NOMO-1 (cell line): ENCODE data around the gene FBXW2.
A peak's percentile ranks its signal among the peaks of the same experiment; 100 is the strongest.

ENCODE experiments used
- DNase-seq, 2 experiments: peaks; one replicate each; lab custom pipeline; 2025; ENCODE audit not compliant: unreplicated experiment in 2 of 2; lab: John Stamatoyannopoulos, UW

Gene FBXW2

DNA sequence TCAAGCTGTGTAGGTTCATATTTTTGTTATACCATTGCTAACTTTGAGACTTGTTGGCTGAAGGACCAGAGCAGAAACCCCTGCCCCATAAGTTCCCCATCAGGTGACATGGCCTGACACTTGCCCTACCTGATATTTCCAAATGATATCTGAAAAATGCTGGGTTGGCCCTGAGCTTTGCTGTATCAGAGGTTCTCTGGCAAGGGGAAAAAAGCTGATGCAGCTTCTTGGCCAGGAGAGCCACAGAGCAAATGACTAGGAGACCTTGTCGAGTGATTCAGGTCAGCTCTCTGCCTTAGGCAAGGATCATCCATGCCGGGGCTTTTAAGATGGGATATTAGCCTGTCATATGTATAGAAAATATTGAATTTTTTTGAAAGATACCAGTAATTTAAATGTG lies 76.0 kb downstream of the FBXW2 start:
- DNase-seq = no peak

DNA sequence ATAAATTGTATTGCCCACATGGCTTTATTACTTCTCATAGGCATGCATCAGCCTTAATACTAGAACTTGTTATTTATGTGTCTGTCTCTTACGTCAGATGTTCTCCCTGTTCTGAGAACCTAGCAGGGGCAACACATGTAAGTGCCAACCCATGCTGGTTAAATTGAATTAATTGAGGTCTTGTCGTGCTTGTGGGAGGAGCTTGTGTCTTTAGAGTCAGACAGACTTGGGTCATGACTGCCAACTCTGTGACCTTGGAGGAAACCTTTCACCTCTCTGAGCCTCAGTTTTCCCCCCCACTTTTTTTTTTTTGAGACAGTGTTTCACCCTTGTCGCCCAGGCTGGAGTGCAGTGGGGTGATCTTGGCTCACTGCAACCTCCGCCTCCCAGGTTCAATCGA lies 76.7 kb downstream of the FBXW2 start:
- no peak for DNase-seq

- DNase-seq = no peak
Measured at GRCh38 chr9:120715389-120715924, 77.8 kb downstream of the FBXW2 start.

DNA sequence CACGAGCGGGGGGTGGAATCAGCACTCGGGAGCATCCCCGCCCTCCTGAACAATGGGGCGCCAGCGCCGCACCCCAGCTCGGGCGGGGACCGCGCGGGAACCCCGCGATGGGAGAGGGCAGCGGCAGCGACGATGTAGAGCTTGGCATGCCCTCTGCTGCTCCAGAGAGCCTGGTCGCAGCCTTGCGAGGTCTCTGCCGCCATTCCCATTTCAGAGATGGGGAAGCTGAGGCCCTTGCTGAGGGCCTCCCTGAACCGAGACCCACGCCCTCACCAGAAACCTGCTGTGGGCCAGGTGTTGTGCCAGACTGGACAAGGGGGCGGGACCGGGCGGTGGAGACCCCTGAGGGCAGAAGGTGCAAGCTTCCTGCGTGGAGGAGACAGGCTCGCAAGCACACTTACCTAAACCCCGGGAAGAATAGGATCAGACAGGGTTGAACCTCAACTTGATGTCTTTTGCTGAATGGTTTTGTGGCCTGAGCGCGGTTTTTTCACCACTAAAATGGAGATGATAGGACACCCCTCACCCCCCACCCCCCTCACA lies 78.3 kb downstream of the FBXW2 start:
- DNase-seq = no peak

GRCh38 chr9:120714088-120714845 lies 78.9 kb downstream of the FBXW2 start, which contains the start of gene MEGF9:
TSS of gene MEGF9 (minus strand) at chr9:120714470. CDS start at chr9:120714358, 112 bp downstream.
- peak; percentile 97 to 98 for DNase-seq

GRCh38 chr9:120713257-120714087 lies 79.7 kb downstream of the FBXW2 start:
- peak; percentile 29 to 50 for DNase-seq

- no peak for DNase-seq
Measured at GRCh38 chr9:120712539-120713031, 80.6 kb downstream of the FBXW2 start.

DNA sequence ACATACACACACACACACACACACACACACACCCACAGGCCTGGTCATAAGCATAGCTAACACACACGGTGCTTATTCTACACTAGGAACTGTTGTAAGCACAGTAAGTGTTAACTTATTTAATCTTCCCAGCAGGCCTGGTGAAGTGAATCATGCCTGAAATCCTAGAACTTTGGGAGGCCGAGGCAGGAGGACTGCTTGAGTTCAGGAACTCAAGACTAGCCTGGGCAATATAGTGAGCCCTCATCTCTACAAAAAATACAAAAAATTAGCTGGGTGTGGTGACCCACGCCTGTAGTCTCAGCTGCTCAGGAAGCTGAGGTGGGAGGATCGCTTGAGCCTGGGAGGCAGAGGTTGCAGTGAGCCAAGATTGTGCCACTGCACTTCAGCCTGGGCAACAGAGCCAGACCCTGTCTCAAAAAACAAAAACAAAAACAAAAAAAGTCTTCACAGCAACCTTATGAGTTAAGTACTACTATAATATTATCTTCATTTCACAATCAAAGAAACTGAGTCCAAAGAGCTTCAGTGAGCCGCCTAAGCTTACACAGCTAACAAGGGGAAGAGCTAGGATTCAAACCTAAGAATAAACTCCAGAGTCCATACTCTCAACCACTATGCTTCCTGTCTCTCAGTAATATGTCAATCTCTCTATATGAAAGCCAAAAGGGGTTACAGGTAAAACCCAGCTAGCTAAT lies 81.2 kb downstream of the FBXW2 start:
- DNase-seq = peak in 1 of 2 experiments; percentile 29

- DNase-seq = no peak
Measured at GRCh38 chr9:120711354-120711753, 81.9 kb downstream of the FBXW2 start.

DNA sequence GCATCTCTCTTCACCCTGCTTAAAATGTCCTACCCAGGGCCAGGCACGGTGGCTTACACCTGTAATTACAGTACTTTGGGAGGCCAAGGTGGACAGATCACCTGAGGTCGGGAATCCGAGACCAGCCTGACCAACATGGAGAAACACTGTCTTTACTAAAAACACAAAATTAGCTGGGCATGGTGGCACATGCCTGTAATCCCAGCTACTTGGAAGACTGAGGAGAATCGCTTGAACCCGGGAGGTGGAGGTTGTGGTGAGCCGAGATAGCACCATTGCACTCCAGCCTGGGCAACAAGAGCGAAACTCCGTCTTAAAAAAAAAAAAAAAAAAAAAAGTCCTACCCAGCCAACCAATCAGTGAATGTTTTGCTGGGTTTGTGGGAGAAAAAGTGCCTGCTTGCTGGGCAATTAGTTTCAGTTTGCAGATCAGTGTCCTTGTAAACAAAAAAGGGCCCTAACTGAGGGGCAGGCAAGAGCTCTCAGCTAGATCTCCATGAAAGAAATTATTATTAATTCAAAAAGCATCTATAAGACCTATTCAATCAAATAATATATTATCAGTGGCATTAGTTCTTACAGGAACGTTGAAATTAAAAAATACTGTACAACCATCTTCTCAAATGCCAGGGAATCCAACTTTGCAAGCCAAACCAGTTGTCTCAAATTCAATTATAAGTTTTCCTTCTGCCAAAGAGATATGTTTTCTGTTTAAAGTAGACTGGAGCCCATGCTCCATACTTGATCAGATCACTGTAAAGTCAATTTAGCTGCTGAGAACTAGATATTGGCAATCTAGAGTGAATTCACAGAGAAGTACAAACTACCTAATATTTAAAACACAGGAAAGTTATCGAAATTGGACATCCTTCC lies 82.9 kb downstream of the FBXW2 start:
- peak; percentile 38 to 57 for DNase-seq

- DNase-seq = no peak
Measured at GRCh38 chr9:120708526-120709224, 84.5 kb downstream of the FBXW2 start.

DNA sequence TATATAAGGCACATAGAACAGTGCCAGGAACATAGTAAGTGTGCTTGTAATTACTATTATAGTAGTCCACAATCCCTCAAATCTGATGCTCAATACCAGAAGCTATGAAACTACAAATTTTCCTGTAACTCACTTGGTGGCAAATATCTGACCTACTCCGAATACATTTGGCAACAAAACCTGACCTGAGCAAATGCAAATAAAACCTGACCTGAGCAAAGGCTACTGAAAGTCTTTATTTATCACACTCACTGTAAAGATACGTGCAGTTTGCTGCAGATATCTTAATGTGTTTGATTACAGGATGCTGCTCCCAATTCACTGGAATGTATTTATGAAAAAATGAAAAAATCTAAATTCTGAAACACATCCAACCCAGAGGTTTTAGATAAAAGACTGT lies 86.0 kb downstream of the FBXW2 start:
- no peak for DNase-seq
